Smooth muscle cell (in vitro differentiated cells): ENCODE data around the gene PRUNE2. TPM values are rescaled to one million over a fixed set of nuclear protein-coding genes. Genes with fewer than 3 reads are reported as not detected.

Experiments
- DNase-seq: peaks from one replicate; lab custom pipeline; 2025; ENCODE audit not compliant: unreplicated experiment; lab: John Stamatoyannopoulos, UW
- H2AFZ ChIP-seq: fragments of 200-600 bp; sonication (generic); 2 replicates; pipeline ENCODE4 v1.6.0; 2016; ENCODE audit warnings: antibody characterized with exemption, low read depth, mild to moderate bottlenecking
- H3F3A ChIP-seq: fragments of 200-600 bp; sonication (generic); 2 replicates; pipeline ENCODE4 v1.6.0; 2017; ENCODE audit warnings: antibody characterized with exemption, low read depth
- H3K27ac ChIP-seq: fragments of 200-600 bp; sonication (generic); 2 replicates; pipeline ENCODE4 v1.5.1; 2016; ENCODE audit warnings: low read depth, mild to moderate bottlenecking
- H3K27me3 ChIP-seq: fragments of 200-600 bp; sonication (generic); 2 replicates; pipeline ENCODE4 v1.6.1; 2016; ENCODE audit warnings: low read depth, mild to moderate bottlenecking
- H3K36me3 ChIP-seq: fragments of 200-600 bp; sonication (generic); 2 replicates; pipeline ENCODE4 v1.5.1; 2016; ENCODE audit warnings: low read depth
- H3K4me1 ChIP-seq: fragments of 200-600 bp; sonication (generic); 2 replicates; pipeline ENCODE4 v1.5.1; 2016; ENCODE audit warnings: low read depth
- H3K4me2 ChIP-seq: fragments of 200-600 bp; sonication (generic); 2 replicates; pipeline ENCODE4 v1.6.0; 2016; ENCODE audit warnings: mild to moderate bottlenecking
- H3K4me3 ChIP-seq: fragments of 200-600 bp; sonication (generic); 2 replicates; pipeline ENCODE4 v1.5.1; 2016; ENCODE audit warnings: mild to moderate bottlenecking
- H3K79me2 ChIP-seq: fragments of 200-600 bp; sonication (generic); 2 replicates; pipeline ENCODE4 v1.6.0; 2016; ENCODE audit warnings: low read depth, mild to moderate bottlenecking
- H3K9ac ChIP-seq: fragments of 200-600 bp; sonication (generic); 2 replicates; pipeline ENCODE4 v1.6.0; 2016; ENCODE audit warnings: low read depth
- H3K9me3 ChIP-seq: fragments of 200-600 bp; sonication (generic); replicated peaks from 2 replicates; pipeline ENCODE4 v1.5.1; 2016; ENCODE audit warnings: low read depth
- H4K20me1 ChIP-seq: fragments of 200-600 bp; sonication (generic); 2 replicates; pipeline ENCODE4 v1.6.0; 2016; ENCODE audit warnings: low read depth
- WGBS: methylation state at CpG from one replicate; pipeline ENCODE4 v1.1.7; 2016; ENCODE audit warnings: low lambda C conversion rate; 5-methylcytosine and 5-hydroxymethylcytosine counted together
- polyA plus RNA-seq: library from polyadenylated mRNA; unstranded; fragments of >200 nt; fragmentation: Nextera tagmentation; extraction: Ambion mirVana; gene quantifications from 2 replicates; pipeline ENCODE4 v1.2.1, GENCODE V29; 2016
- total RNA-seq: library from RNA; depleted of rRNA; stranded (reverse); fragments of >200 nt; gene quantifications from 2 replicates; pipeline ENCODE4 v1.2.3, GENCODE V29; 2014
- TF ChIP-seq, protein P1 (sequence below): fragments of 200-600 bp; sonication (generic); IDR thresholded peaks from 2 replicates; pipeline ENCODE4 v1.5.1; 2017; ENCODE audit warnings: borderline replicate concordance, mild to moderate bottlenecking, antibody characterized with exemption; ENCODE audit not compliant: insufficient read depth, poor library complexity, severe bottlenecking

Gene PRUNE2
- total and polyA plus RNA-seq, 2 experiments from 2014 or later = 0.79 to 1.9 TPM

DNA sequence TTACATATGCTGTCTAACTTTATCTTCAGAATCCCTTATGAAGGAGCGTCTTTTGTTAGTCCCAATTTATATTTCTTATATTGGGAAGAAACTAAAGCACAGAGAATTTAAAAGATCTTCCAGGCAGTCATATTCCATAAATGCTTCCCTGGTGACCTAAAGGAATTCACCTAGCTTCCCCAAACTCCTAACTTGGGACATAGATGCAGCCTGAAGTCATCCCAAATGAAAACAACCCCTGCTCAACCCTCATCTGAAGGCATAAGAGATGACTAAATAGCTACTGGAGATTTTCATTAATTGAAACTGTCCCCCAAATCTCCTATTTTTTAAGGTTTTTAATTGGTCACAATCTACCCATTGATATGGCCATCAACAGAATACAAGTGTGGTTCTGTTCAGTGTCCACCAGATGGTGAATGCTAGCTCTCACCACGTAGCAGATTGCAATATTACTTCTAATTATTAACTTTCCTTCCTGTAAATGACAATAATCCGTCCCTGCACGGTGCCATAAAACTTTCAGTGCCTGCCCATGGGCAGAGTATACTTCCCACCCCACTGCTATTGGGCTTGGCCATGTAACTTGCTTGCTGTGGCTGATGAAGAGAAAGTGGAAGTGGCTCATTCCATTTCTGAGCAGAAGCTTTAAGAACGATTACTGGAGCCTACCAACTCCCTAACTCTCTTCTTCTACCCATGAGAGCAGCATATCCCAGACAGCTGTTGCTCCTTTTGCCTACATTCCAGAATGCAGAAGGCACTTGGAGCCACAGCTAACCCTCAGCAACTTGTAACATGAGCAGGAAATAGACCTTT is 18.7 kb downstream of the PRUNE2 start:
- Histone ChIP-seq H4K20me1 (no peaks in the 10 kb centered on the region), H3K79me2 (no peaks in the 10 kb centered on the region), H3K27ac (no peak overlapping the region), H3K9ac (no peak overlapping the region), H3K27me3 (no peaks in the 10 kb centered on the region), H3F3A (no peaks in the 10 kb centered on the region), H2AFZ (no peak overlapping the region), H3K36me3 (no peaks in the 10 kb centered on the region), H3K9me3 (no peaks in the 10 kb centered on the region), H3K4me3 (no peak overlapping the region), H3K4me1 (no peaks in the 10 kb centered on the region), H3K4me2 (no peak overlapping the region)
- TF ChIP-seq, protein P1, sequence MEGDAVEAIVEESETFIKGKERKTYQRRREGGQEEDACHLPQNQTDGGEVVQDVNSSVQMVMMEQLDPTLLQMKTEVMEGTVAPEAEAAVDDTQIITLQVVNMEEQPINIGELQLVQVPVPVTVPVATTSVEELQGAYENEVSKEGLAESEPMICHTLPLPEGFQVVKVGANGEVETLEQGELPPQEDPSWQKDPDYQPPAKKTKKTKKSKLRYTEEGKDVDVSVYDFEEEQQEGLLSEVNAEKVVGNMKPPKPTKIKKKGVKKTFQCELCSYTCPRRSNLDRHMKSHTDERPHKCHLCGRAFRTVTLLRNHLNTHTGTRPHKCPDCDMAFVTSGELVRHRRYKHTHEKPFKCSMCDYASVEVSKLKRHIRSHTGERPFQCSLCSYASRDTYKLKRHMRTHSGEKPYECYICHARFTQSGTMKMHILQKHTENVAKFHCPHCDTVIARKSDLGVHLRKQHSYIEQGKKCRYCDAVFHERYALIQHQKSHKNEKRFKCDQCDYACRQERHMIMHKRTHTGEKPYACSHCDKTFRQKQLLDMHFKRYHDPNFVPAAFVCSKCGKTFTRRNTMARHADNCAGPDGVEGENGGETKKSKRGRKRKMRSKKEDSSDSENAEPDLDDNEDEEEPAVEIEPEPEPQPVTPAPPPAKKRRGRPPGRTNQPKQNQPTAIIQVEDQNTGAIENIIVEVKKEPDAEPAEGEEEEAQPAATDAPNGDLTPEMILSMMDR = no peak
- WGBS = 89% methylated on average over 5 of the region's 5 CpGs
- DNase-seq = no peak

- Histone ChIP-seq H3K4me2 (no peak overlapping the region), H3K79me2 (no peaks in the 10 kb centered on the region), H4K20me1 (no peaks in the 10 kb centered on the region), H3K9me3 (no peaks in the 10 kb centered on the region), H3K36me3 (no peaks in the 10 kb centered on the region), H3K27me3 (no peaks in the 10 kb centered on the region), H3K4me1 (no peaks in the 10 kb centered on the region), H3K27ac (no peak overlapping the region), H3K4me3 (no peak overlapping the region), H3F3A (no peaks in the 10 kb centered on the region), H2AFZ (no peak overlapping the region), H3K9ac (no peak overlapping the region)
- WGBS = 78% methylated on average over 3 of the region's 3 CpGs
- DNase-seq = no peak
- TF ChIP-seq, protein P1 = no peak
These were observed 19.6 kb downstream of the PRUNE2 start for GRCh38 chr9:76886318-76886717.

GRCh38 chr9:76884823-76885222 is 21.1 kb downstream of the PRUNE2 start:
- no peak overlapping the region for H3K27ac ChIP-seq
- no peaks in the 10 kb centered on the region for H3K79me2 ChIP-seq
- H3F3A ChIP-seq = no peaks in the 10 kb centered on the region
- TF ChIP-seq, protein P1 = no peak
- H3K9ac ChIP-seq = no peak overlapping the region
- no peak overlapping the region for H3K4me2 ChIP-seq
- no peaks in the 10 kb centered on the region for H3K9me3 ChIP-seq
- no peak overlapping the region for H2AFZ ChIP-seq
- 100% methylated on average over 1 of the region's 1 CpG for WGBS
- no peaks in the 10 kb centered on the region for H3K4me1 ChIP-seq
- no peaks in the 10 kb centered on the region for H4K20me1 ChIP-seq
- no peaks in the 10 kb centered on the region for H3K36me3 ChIP-seq
- no peak overlapping the region for H3K4me3 ChIP-seq
- no peak for DNase-seq
- H3K27me3 ChIP-seq = no peaks in the 10 kb centered on the region
